ENCODE results near the gene SELPLG.
"Not testable (repeated sequence)": the region's sequence is repeated elsewhere in the genome, so short reads cannot be mapped to it uniquely, and the experiment has no call there.

Gene SELPLG

GRCh38 chr12:108576660-108577234, 56.9 kb downstream of the SELPLG start:
- Histone ChIP-seq H3K9ac (ENCODE audit: low read depth, low read length) (no peak overlapping the region), H3K4me3 (ENCODE audit: low read depth, low read length) (no peak overlapping the region), H3K36me3 (ENCODE audit: control insufficient read depth, insufficient read depth, low read length) (no peaks in the 10 kb centered on the region), H3K9me3 (ENCODE audit: control insufficient read depth, insufficient read depth, low read length) (no peaks in the 10 kb centered on the region), H3K4me1 (ENCODE audit: control insufficient read depth, insufficient read depth, low read length) (no peaks in the 10 kb centered on the region), H3K27me3 (ENCODE audit: control insufficient read depth, insufficient read depth, low read length) (no peaks in the 10 kb centered on the region)

GRCh38 chr12:108575199-108575912, 58.3 kb downstream of the SELPLG start:
- no peaks in the 10 kb centered on the region for H3K9me3 ChIP-seq (ENCODE audit: control insufficient read depth, insufficient read depth, low read length)
- H3K9ac ChIP-seq (ENCODE audit: low read depth, low read length) = no peak overlapping the region
- H3K4me3 ChIP-seq (ENCODE audit: low read depth, low read length) = no peak overlapping the region
- H3K4me1 ChIP-seq (ENCODE audit: control insufficient read depth, insufficient read depth, low read length) = no peaks in the 10 kb centered on the region
- no peaks in the 10 kb centered on the region for H3K36me3 ChIP-seq (ENCODE audit: control insufficient read depth, insufficient read depth, low read length)
- H3K27me3 ChIP-seq (ENCODE audit: control insufficient read depth, insufficient read depth, low read length) = no peaks in the 10 kb centered on the region

- H3K4me3 ChIP-seq (ENCODE audit: low read depth, low read length); H3K9me3 ChIP-seq (ENCODE audit: control insufficient read depth, insufficient read depth, low read length); H3K4me1 ChIP-seq (ENCODE audit: control insufficient read depth, insufficient read depth, low read length); H3K9ac ChIP-seq (ENCODE audit: low read depth, low read length); H3K27me3 ChIP-seq (ENCODE audit: control insufficient read depth, insufficient read depth, low read length); H3K36me3 ChIP-seq (ENCODE audit: control insufficient read depth, insufficient read depth, low read length): not testable (repeated sequence)
These were observed 59.4 kb downstream of the SELPLG start for GRCh38 chr12:108574276-108574675.

DNA sequence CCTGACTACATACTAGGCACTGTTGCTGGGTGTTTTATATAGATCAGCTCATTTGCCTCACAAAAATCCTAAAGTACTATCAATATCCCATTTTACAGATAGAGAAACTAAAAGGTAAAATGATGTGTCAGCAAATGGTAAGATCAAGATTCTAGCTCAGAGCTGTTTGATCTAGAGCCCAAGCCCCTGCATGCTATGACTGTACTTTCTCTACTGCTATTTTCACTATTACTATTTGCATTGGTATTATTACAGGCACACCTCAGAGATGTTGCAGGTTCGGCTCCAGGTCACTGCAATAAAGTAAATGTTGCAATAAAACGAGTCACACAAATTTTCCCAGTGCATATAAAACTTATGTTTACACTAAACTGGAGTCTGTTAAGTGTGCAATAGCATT, 60.4 kb downstream of the SELPLG start:
- no peaks in the 10 kb centered on the region for H3K27me3 ChIP-seq (ENCODE audit: control insufficient read depth, insufficient read depth, low read length)
- no peaks in the 10 kb centered on the region for H3K4me1 ChIP-seq (ENCODE audit: control insufficient read depth, insufficient read depth, low read length)
- no peak overlapping the region for H3K4me3 ChIP-seq (ENCODE audit: low read depth, low read length)
- no peak overlapping the region for H3K9ac ChIP-seq (ENCODE audit: low read depth, low read length)
- no peaks in the 10 kb centered on the region for H3K36me3 ChIP-seq (ENCODE audit: control insufficient read depth, insufficient read depth, low read length)
- H3K9me3 ChIP-seq (ENCODE audit: control insufficient read depth, insufficient read depth, low read length) = no peaks in the 10 kb centered on the region

GRCh38 chr12:108572166-108572790, 61.4 kb downstream of the SELPLG start:
- no peak overlapping the region for H3K4me3 ChIP-seq (ENCODE audit: low read depth, low read length)
- no peaks in the 10 kb centered on the region for H3K4me1 ChIP-seq (ENCODE audit: control insufficient read depth, insufficient read depth, low read length)
- H3K9ac ChIP-seq (ENCODE audit: low read depth, low read length) = no peak overlapping the region
- no peaks in the 10 kb centered on the region for H3K9me3 ChIP-seq (ENCODE audit: control insufficient read depth, insufficient read depth, low read length)
- H3K36me3 ChIP-seq (ENCODE audit: control insufficient read depth, insufficient read depth, low read length) = peaks cover 10% of the 10 kb centered on the region
- no peaks in the 10 kb centered on the region for H3K27me3 ChIP-seq (ENCODE audit: control insufficient read depth, insufficient read depth, low read length)

Data from iPS-15b (cell line).